Frontal cortex (tissue), 4 donors: ENCODE data around the gene IQSEC1. TPM values are rescaled to one million over a fixed set of nuclear protein-coding genes. Genes with fewer than 3 reads are reported as not detected.

Source experiments
- DNase-seq, 2 donors: peaks; one replicate each; pipeline ENCODE4 v3.0.0; 2012; ENCODE audit warnings: low spot score in 2 of 2
- FAIRE-seq: peaks from 2 replicates; lab custom pipeline; 2012; peaks lifted over from hg19 to GRCh38; lab: Jason Lieb, UNC
- total RNA-seq: library from RNA; depleted of rRNA; stranded (reverse); fragments of >200 nt; gene quantifications from one replicate; pipeline ENCODE4 v1.2.3, GENCODE V29; 2014
- donor health status: control.
- donor health status: control.
- donor health status: control.

IQSEC1 gene
- total RNA-seq, 1 donor from 2014 or later: 14.3 TPM

- FAIRE-seq: no peak
- no peak for DNase-seq
Measured at GRCh38 chr3:13039213-13039896, 33.9 kb downstream of the IQSEC1 start.

- FAIRE-seq (no peak), DNase-seq (no peak)
Measured at GRCh38 chr3:13037458-13038117, 35.6 kb downstream of the IQSEC1 start.

GRCh38 chr3:13034861-13035260 is 38.4 kb downstream of the IQSEC1 start:
- FAIRE-seq (no peak), DNase-seq (no peak)

- no peak for DNase-seq
- no peak for FAIRE-seq
Measured at GRCh38 chr3:13034109-13034800, 39.0 kb downstream of the IQSEC1 start.

DNA sequence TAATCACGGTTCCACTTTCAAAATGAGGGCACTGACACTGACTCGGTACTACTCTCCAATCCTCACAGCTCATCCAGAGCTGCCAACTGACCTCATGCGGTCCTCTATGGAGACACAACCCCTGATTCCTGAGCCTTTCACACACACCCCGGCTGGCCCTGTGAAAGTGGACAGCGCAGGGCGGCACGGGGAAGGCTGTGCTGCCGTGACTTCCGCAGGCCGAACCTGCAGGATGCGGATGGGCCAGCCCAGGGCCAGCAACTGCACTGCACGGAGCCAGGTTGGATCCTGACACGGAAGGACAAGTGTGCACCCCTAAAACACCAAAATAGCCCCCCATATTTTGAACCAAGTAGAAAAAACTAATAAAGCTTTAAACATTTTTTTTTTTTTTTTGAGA is 41.0 kb downstream of the IQSEC1 start:
- DNase-seq (no peak), FAIRE-seq (no peak)

GRCh38 chr3:13031621-13032020 is 41.6 kb downstream of the IQSEC1 start:
- DNase-seq: no peak
- FAIRE-seq: no peak

GRCh38 chr3:13030684-13031083 is 42.5 kb downstream of the IQSEC1 start:
- FAIRE-seq (no peak), DNase-seq (no peak)

- no peak for FAIRE-seq
Measured at GRCh38 chr3:13028010-13028821, 45.0 kb downstream of the IQSEC1 start.

DNA sequence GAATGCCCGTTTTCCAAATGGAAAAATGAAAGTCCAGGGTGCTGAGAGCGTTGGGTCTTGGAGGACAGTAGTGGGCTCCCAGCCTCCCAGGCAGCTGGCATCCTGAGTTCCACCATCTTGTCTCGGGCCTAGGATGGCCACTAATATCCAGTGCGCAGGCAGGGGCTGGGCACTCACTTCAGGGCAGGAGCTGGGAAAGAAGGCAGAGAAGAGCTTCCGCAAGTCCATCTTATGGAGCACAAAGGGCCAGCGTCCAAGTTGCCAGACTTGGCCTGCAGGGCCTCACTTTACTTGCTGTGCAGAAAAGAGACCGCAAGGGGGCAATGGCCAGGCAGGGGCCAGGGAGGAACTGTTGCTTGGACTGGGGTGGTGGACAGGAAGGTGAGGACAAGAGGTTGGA is 46.1 kb downstream of the IQSEC1 start:
- FAIRE-seq (no peak), DNase-seq (no peak)

More at GRCh38 chr3:13028010-13028821, 45.0 kb downstream of the IQSEC1 start:
- no peak for DNase-seq

DNA sequence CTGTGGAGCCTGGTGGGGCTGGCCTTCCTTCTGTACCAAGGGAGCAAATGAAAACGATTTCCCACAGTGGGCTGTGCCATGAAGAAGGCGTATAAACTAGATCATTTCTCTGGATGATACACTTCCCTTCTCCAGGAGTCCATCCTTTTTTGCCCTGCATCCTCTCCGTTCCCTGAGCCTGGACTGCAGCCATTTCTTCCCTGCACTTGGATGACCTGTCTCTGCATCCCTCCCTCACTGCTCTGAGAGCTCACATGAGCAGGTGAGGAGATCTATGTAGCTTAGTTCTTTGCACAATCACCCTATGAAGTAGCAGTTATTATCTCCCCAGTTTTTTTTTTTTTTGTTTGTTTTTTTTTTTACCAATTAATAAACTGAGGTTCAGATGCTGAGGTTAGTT is 46.7 kb downstream of the IQSEC1 start:
- FAIRE-seq: no peak
- DNase-seq: no peak

DNA sequence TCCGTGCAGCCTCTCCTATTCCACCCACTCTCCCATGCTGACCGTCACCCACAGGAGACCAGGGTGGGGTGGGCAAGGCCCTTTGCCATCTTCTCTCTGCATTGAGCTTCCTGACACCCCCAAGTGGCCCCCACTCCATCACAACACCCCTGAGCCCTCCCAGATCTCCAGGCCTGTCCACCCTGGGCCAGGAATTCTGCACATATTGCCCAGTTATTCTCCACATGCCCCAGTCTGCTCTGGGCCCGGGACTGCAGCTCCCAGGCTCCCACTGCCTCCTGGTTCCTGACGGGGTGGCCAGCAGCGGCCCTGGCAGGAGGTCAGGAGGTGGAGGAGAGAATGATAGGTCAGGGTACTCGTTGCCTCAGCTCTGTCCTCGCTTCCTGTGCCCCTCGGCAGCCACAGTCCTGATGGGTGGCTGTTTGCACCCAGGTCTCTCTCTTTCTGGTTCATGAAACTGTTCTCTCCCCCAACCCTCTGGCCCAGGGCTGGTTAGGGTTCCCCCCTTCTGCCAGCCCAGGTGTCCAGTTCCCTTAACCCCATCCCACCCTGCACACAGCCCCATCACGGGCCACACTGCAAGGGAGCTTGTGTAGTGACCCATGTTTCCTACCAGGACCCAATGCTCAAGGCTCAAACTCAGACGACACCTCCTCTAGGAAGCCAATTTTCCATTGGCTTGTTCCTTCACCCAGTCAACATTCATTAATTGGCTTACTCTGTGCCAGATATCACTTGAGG is 47.3 kb downstream of the IQSEC1 start:
- DNase-seq: no peak
- no peak for FAIRE-seq

DNA sequence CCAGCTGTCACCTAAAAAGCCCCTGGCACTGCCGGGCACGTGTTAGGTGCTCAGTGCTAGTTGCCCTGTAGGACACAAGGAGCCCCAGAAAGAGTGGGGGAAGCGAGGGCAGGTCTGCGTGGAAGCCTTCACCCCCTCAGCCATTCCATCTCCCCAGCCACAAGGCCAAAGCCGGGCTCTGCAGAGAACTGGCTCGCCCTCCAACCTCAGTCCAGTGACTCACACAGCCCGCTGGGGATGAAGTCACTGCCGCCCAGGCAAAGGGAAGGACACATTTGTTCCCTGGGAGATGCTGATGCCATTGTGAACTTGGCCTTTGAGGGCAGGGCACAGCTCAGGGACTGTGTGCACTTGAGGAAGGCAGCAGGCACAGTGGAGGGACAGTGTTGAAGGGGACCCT is 48.1 kb downstream of the IQSEC1 start:
- DNase-seq: no peak
- no peak for FAIRE-seq

- no peak for FAIRE-seq
Measured at GRCh38 chr3:13024765-13025065, 48.5 kb downstream of the IQSEC1 start.

GRCh38 chr3:13023971-13024764 is 49.1 kb downstream of the IQSEC1 start:
- DNase-seq: no peak

More at GRCh38 chr3:13024765-13025065, 48.5 kb downstream of the IQSEC1 start:
- DNase-seq: no peak

GRCh38 chr3:13023235-13023970 is 49.8 kb downstream of the IQSEC1 start:
- DNase-seq: no peak
- FAIRE-seq: no peak

More at GRCh38 chr3:13023971-13024764, 49.1 kb downstream of the IQSEC1 start:
- FAIRE-seq: no peak

DNA sequence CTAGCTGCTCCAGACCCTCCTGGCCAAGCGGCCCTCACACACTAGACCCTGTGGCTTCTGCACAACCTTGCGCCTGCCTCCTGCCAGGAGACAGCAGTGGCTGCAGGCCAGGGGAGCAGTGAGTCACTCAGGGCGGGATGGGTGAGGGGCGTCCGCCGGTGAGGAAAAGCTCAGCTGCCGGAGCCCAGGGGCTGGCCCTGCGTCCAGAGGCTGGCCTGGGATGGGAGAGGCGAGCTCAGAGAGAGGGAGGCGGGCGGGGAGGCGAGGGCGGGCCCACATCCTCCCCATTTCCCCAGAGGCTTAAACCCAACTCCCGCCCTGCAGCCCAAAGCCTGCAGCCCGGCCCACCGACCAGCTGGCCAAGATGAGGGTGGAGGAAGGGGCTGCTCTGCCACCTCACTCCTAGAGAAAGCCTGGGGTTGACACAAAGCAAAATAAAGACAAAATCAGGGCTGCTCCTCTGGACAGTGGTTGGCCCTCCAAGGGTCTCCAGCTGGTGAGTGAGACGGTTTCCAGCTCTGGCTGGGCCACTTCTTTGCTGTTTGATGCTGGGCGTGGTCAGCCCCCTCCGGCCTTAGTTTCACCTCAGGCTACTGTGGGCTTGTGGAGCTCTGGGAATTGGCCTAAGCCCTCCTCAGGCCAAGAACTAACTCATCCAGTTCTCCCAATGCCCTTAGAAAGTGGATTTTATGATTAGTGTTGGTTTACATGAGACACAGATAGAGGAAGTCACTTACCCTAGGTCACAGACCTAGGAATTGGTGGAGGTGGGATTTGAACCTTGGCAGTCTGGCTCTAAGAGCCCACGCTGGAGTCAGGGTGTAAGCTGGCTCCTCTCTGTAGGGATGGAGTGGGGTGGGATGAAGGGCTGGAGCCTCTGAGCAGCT is 50.6 kb downstream of the IQSEC1 start:
- DNase-seq: no peak
- no peak for FAIRE-seq
